ENCODE measurements around the gene SLC34A1. TPM values are rescaled to one million over a fixed set of nuclear protein-coding genes. Genes with fewer than 3 reads are reported as not detected.

SLC34A1 gene
- polyA plus RNA-seq, 1 donor, result not detected

DNA sequence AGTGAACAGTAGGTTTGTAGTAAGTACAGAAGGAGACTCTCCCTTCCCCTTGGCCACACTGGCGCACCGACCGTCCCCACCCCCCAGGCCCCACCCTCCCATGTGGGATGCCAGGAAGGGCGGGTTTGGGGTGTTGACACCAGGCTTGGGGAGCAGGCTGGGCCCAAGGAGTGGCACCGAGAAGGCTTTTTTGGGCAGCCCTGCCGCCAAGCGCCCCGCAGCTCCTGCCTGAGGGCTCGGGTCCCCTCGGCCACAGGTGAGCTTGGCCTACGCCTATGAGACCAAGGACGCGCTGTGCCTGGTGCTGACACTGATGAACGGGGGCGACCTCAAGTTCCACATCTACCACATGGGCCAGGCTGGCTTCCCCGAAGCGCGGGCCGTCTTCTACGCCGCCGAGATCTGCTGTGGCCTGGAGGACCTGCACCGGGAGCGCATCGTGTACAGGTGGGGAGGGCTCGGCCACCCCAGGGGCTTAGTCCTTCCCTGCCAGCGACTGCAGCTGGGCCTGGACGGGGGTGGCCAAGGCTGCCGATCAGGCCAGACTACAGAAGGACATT is 49.5 kb downstream of the SLC34A1 start:
- Histone ChIP-seq H3K27ac (ENCODE audit: low read length) (no peak overlapping the region), H3K4me1 (ENCODE audit: control insufficient read depth, insufficient read depth, low read length) (no peaks in the 10 kb centered on the region), H3K9me3 (ENCODE audit: control insufficient read depth, low read depth, low read length) (no peaks in the 10 kb centered on the region), H3K27me3 (ENCODE audit: control insufficient read depth, insufficient read depth, low read length) (no peaks in the 10 kb centered on the region), H3K4me3 (ENCODE audit: low read length) (no peak overlapping the region), H3K36me3 (ENCODE audit: control insufficient read depth, insufficient read depth, low read length) (peaks cover 68% of the 10 kb centered on the region)
- WGBS (ENCODE audit: insufficient coverage, low lambda C conversion rate), result no CpG with 5 or more reads among the region's 29 CpGs
- DNase-seq, result no peak

- peaks cover 69% of the 10 kb centered on the region for H3K36me3 ChIP-seq (ENCODE audit: control insufficient read depth, insufficient read depth, low read length)
- WGBS (ENCODE audit: insufficient coverage, low lambda C conversion rate), result no CpG with 5 or more reads among the region's 8 CpGs
Measured at GRCh38 chr5:177434437-177434836, 50.2 kb downstream of the SLC34A1 start.

DNA sequence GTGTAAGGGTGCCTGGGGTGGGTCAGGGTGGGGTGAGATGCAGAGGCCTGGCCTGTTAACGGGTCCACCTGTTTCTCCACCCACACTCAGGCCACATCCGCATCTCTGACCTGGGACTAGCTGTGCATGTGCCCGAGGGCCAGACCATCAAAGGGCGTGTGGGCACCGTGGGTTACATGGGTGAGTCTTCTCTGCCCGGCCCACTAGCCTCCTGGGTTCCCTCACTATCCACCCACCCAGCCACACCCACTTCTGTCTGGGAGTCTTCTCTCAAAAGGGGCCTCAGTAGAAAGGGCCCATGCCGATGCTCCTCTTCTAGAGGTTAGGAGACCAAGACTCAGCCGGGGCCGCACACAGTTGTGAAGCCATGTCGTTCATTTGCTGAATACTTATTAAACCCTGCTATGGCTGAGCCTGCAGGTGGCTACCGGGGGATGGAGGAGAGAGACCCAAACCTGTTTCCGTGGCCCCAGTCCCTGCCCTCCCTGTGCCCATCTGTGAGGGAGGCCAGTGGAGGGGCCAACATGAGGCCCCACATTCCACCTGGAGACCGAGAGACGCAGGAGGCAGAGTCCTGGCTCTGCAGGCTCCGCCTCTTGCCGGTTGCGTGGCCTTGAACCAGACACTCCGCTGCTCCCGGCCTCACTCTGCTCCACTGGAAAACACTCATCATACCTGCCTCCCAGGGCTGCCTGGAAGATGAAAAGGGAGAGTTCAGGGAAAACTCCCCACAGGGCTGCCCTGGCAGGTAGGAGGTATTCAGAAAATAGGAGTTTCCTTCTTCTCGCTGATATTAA is 50.9 kb downstream of the SLC34A1 start:
- no CpG with 5 or more reads among the region's 20 CpGs for WGBS (ENCODE audit: insufficient coverage, low lambda C conversion rate)

More at GRCh38 chr5:177434437-177434836, 50.2 kb downstream of the SLC34A1 start:
- H3K4me3 ChIP-seq (ENCODE audit: low read length), result no peak overlapping the region
- H3K27ac ChIP-seq (ENCODE audit: low read length), result no peak overlapping the region
- H3K4me1 ChIP-seq (ENCODE audit: control insufficient read depth, insufficient read depth, low read length), result no peaks in the 10 kb centered on the region
- H3K27me3 ChIP-seq (ENCODE audit: control insufficient read depth, insufficient read depth, low read length), result no peaks in the 10 kb centered on the region
- no peak for DNase-seq
- H3K9me3 ChIP-seq (ENCODE audit: control insufficient read depth, low read depth, low read length), result no peaks in the 10 kb centered on the region

GRCh38 chr5:177435847-177436536 is 51.8 kb downstream of the SLC34A1 start:
- no CpG with 5 or more reads among the region's 37 CpGs for WGBS (ENCODE audit: insufficient coverage, low lambda C conversion rate)
- no peaks in the 10 kb centered on the region for H3K4me1 ChIP-seq (ENCODE audit: control insufficient read depth, insufficient read depth, low read length)
- no peaks in the 10 kb centered on the region for H3K27me3 ChIP-seq (ENCODE audit: control insufficient read depth, insufficient read depth, low read length)
- no peak overlapping the region for H3K4me3 ChIP-seq (ENCODE audit: low read length)
- DNase-seq, result no peak
- H3K36me3 ChIP-seq (ENCODE audit: control insufficient read depth, insufficient read depth, low read length), result peaks cover 74% of the 10 kb centered on the region
- H3K9me3 ChIP-seq (ENCODE audit: control insufficient read depth, low read depth, low read length), result no peaks in the 10 kb centered on the region
- H3K27ac ChIP-seq (ENCODE audit: low read length), result no peak overlapping the region

More for the DNA sequence above, 50.9 kb downstream of the SLC34A1 start:
- no peak overlapping the region for H3K4me3 ChIP-seq (ENCODE audit: low read length)
- H3K27ac ChIP-seq (ENCODE audit: low read length), result no peak overlapping the region
- H3K9me3 ChIP-seq (ENCODE audit: control insufficient read depth, low read depth, low read length), result no peaks in the 10 kb centered on the region
- no peak for DNase-seq
- no peaks in the 10 kb centered on the region for H3K4me1 ChIP-seq (ENCODE audit: control insufficient read depth, insufficient read depth, low read length)
- H3K27me3 ChIP-seq (ENCODE audit: control insufficient read depth, insufficient read depth, low read length), result no peaks in the 10 kb centered on the region
- H3K36me3 ChIP-seq (ENCODE audit: control insufficient read depth, insufficient read depth, low read length), result peaks cover 69% of the 10 kb centered on the region

GRCh38 chr5:177437623-177438022 is 53.4 kb downstream of the SLC34A1 start:
- Histone ChIP-seq H3K27ac (ENCODE audit: low read length) (no peak overlapping the region), H3K27me3 (ENCODE audit: control insufficient read depth, insufficient read depth, low read length) (no peaks in the 10 kb centered on the region), H3K36me3 (ENCODE audit: control insufficient read depth, insufficient read depth, low read length) (peaks cover 68% of the 10 kb centered on the region), H3K4me3 (ENCODE audit: low read length) (no peak overlapping the region), H3K4me1 (ENCODE audit: control insufficient read depth, insufficient read depth, low read length) (no peaks in the 10 kb centered on the region), H3K9me3 (ENCODE audit: control insufficient read depth, low read depth, low read length) (no peaks in the 10 kb centered on the region)
- no peak for DNase-seq
- WGBS (ENCODE audit: insufficient coverage, low lambda C conversion rate), result no CpG with 5 or more reads among the region's 4 CpGs

DNA sequence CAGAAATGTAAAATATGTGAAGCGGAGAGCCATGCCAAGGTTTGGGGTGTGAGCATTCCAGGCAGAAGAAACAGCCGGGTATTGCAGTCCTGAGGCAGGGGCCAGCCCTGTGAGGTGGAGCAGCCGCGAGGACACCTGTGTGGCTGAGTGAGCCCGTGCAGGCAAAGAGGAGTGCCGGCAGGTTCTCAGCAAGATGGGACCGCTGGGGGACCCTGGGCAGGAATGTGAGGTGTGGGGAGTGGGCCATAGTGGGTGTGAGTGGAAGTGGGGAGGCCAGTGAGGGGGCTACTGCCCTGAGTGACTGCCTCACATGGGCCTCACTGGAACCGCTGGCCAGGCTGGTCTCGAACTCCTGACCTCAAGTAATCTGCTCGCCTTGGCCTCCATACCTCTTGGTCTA is 54.2 kb downstream of the SLC34A1 start:
- DNase-seq, result no peak
- Histone ChIP-seq H3K4me3 (ENCODE audit: low read length) (no peak overlapping the region), H3K27ac (ENCODE audit: low read length) (no peak overlapping the region), H3K36me3 (ENCODE audit: control insufficient read depth, insufficient read depth, low read length) (peaks cover 63% of the 10 kb centered on the region), H3K9me3 (ENCODE audit: control insufficient read depth, low read depth, low read length) (no peaks in the 10 kb centered on the region), H3K4me1 (ENCODE audit: control insufficient read depth, insufficient read depth, low read length) (no peaks in the 10 kb centered on the region), H3K27me3 (ENCODE audit: control insufficient read depth, insufficient read depth, low read length) (no peaks in the 10 kb centered on the region)
- no CpG with 5 or more reads among the region's 10 CpGs for WGBS (ENCODE audit: insufficient coverage, low lambda C conversion rate)

DNA sequence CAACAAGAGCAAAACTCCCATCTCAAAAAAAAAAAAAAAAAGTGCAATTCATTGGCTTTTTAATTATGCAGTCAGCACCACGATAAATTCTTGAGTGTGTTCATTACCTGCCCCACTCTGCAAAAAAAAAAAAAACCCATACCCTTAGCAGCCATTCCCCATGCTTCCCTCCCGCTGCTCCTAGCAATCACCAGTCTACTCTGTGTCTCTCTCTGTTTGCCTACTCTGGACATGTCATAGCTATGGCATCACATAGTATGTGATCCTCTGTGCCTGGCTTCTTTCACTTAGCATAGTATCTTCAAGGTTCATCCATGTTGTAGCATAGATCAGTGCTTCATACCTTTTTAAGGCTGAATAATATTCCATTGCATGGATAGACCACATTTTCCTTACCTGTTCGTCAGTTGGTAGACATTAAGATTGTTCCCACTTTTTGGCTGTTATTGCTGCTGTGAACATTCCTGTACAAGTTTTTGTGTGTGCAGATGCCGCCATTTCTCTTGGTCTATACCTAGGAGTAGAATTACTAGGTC is 55.4 kb downstream of the SLC34A1 start:
- Histone ChIP-seq H3K9me3 (ENCODE audit: control insufficient read depth, low read depth, low read length) (no peaks in the 10 kb centered on the region), H3K27ac (ENCODE audit: low read length) (no peak overlapping the region), H3K27me3 (ENCODE audit: control insufficient read depth, insufficient read depth, low read length) (no peaks in the 10 kb centered on the region), H3K4me1 (ENCODE audit: control insufficient read depth, insufficient read depth, low read length) (no peaks in the 10 kb centered on the region), H3K36me3 (ENCODE audit: control insufficient read depth, insufficient read depth, low read length) (peaks cover 54% of the 10 kb centered on the region), H3K4me3 (ENCODE audit: low read length) (no peak overlapping the region)
- DNase-seq, result no peak
- WGBS (ENCODE audit: insufficient coverage, low lambda C conversion rate), result 100% methylated on average over 2 of the region's 4 CpGs

DNA sequence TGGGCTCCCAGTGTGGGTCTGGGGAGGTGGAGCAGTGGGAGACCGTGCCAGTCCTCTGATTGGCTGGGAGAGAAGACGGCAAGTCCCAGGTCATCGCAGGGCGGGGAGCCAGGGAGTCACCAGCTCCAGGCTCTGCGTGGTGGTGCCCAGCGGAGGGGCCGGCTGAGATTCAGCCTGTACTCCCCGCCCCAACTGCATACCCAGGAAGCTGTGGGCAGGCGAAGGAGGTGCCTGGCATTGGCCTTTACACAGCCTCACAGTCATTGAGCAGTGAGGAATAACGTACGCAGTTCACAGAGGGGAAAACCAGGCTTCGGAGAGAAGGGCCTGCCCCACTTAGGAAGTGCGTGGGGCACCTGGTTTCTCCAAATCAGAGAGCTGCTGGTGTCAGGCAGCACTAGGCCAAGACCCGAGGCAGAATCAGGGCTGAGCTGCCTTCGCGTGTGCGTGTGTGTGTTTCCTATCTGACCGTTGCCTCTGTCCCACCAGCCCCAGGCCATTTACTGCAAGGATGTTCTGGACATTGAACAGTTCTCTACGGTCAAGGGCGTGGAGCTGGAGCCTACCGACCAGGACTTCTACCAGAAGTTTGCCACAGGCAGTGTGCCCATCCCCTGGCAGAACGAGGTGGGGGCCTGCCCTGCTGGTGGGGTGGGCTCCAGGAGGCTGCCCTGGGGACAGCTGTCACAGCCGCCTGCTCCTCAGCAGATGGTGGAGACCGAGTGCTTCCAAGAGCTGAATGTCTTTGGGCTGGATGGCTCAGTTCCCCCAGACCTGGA is 56.2 kb downstream of the SLC34A1 start:
- Histone ChIP-seq H3K4me1 (ENCODE audit: control insufficient read depth, insufficient read depth, low read length) (no peaks in the 10 kb centered on the region), H3K9me3 (ENCODE audit: control insufficient read depth, low read depth, low read length) (no peaks in the 10 kb centered on the region), H3K36me3 (ENCODE audit: control insufficient read depth, insufficient read depth, low read length) (peaks cover 46% of the 10 kb centered on the region), H3K27ac (ENCODE audit: low read length) (no peak overlapping the region), H3K27me3 (ENCODE audit: control insufficient read depth, insufficient read depth, low read length) (no peaks in the 10 kb centered on the region), H3K4me3 (ENCODE audit: low read length) (no peak overlapping the region)
- DNase-seq, result no peak
- no CpG with 5 or more reads among the region's 24 CpGs for whole genome bisulfite sequencing (ENCODE audit: insufficient coverage, low lambda C conversion rate)

DNA sequence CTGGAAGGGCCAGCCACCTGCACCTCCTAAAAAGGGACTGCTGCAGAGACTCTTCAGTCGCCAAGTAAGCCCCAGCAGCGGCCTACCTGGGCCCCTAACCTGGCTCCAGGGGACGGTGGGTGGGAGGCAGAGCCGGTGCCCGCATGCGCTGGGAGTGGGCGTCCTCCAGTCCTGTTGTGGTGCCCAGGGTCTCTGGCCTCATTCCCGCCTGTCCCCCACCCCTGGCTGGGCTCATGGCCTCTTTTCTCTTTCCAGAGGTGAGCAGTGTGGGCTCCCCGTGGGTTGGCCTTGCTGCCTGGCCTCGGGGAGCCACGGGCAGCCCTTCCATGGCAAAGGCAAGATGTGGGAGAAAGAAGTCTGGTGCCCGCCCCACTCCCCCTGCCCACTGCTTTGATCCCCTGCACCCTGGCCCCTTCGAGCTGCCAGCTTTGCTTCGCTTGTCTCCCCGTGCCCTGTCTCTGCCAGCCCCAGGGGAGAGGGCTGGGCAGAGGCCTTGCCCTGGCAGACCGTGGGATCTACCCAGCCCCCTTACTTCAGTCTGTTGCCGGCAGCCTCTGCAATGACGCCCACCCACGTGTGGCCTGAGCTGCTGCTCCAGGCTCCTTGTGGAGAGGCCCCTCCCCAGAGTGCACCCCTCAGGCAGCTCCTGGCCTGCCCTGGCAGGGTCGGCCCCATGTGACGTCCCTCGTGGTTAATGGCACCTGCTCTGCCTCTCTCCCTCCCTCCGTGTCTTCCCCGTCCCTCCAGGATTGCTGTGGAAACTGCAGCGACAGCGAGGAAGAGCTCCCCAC is 57.0 kb downstream of the SLC34A1 start:
- H3K4me3 ChIP-seq (ENCODE audit: low read length), result no peak overlapping the region
- no peaks in the 10 kb centered on the region for H3K9me3 ChIP-seq (ENCODE audit: control insufficient read depth, low read depth, low read length)
- peaks cover 41% of the 10 kb centered on the region for H3K36me3 ChIP-seq (ENCODE audit: control insufficient read depth, insufficient read depth, low read length)
- peaks cover 4% of the 10 kb centered on the region for H3K4me1 ChIP-seq (ENCODE audit: control insufficient read depth, insufficient read depth, low read length)
- H3K27ac ChIP-seq (ENCODE audit: low read length), result no peak overlapping the region
- WGBS (ENCODE audit: insufficient coverage, low lambda C conversion rate), result no CpG with 5 or more reads among the region's 26 CpGs
- DNase-seq, result no peak
- peaks cover 8% of the 10 kb centered on the region for H3K27me3 ChIP-seq (ENCODE audit: control insufficient read depth, insufficient read depth, low read length)
